HUES48 (cell line): ENCODE results near the gene PMEPA1.
"Not testable (repeated sequence)": the region's sequence is repeated elsewhere in the genome, so short reads cannot be mapped to it uniquely, and the experiment has no call there.

ENCODE experiments used
- H3K27ac ChIP-seq: one replicate; pipeline ENCODE4 v1.7.0; 2013; ENCODE audit warnings: low read depth, low read length, inconsistent platforms
- H3K27me3 ChIP-seq: 2 replicates; pipeline ENCODE4 v1.6.1; 2013; ENCODE audit warnings: mild to moderate bottlenecking, low read length; ENCODE audit not compliant: control insufficient read depth, insufficient read depth
- H3K36me3 ChIP-seq: 2 replicates; pipeline ENCODE4 v1.6.1; 2013; ENCODE audit warnings: low read length; ENCODE audit not compliant: control insufficient read depth, insufficient read depth
- H3K4me1 ChIP-seq: 2 replicates; pipeline ENCODE4 v1.6.1; 2013; ENCODE audit warnings: mild to moderate bottlenecking, low read length; ENCODE audit not compliant: control insufficient read depth, insufficient read depth
- H3K4me3 ChIP-seq: 2 replicates; pipeline ENCODE4 v1.5.1; 2013; ENCODE audit warnings: mild to moderate bottlenecking, low read depth, low read length
- H3K9ac ChIP-seq: 2 replicates; pipeline ENCODE4 v1.6.1; 2013; ENCODE audit warnings: mild to moderate bottlenecking, low read depth, low read length, moderate library complexity
- H3K9me3 ChIP-seq: 2 replicates; pipeline ENCODE4 v1.6.1; 2013; ENCODE audit warnings: low read length; ENCODE audit not compliant: control insufficient read depth, insufficient read depth

Gene PMEPA1

GRCh38 chr20:57648878-57649616 is 60.8 kb downstream of the PMEPA1 start:
- H3K27me3 ChIP-seq = no peaks in the 10 kb centered on the region
- H3K9me3 ChIP-seq = peaks cover 7% of the 10 kb centered on the region; the same call in 1 of the 2 replicates
- no peaks in the 10 kb centered on the region for H3K4me1 ChIP-seq
- H3K4me3 ChIP-seq = no peak overlapping the region
- H3K9ac ChIP-seq = no peak overlapping the region
- H3K36me3 ChIP-seq = peaks cover 32% of the 10 kb centered on the region
- no peak overlapping the region for H3K27ac ChIP-seq

GRCh38 chr20:57647933-57648785 is 61.7 kb downstream of the PMEPA1 start:
- Histone ChIP-seq H3K9me3 (peaks cover 7% of the 10 kb centered on the region; the same call in 1 of the 2 replicates), H3K4me1 (no peaks in the 10 kb centered on the region), H3K27ac (no peak overlapping the region), H3K4me3 (no peak overlapping the region), H3K9ac (no peak overlapping the region), H3K36me3 (peaks cover 28% of the 10 kb centered on the region), H3K27me3 (no peaks in the 10 kb centered on the region)

GRCh38 chr20:57647006-57647932 is 62.5 kb downstream of the PMEPA1 start:
- Histone ChIP-seq H3K36me3 (peaks cover 20% of the 10 kb centered on the region), H3K4me1 (no peaks in the 10 kb centered on the region), H3K9ac (no peak overlapping the region), H3K9me3 (peaks cover 7% of the 10 kb centered on the region; the same call in 1 of the 2 replicates), H3K4me3 (no peak overlapping the region), H3K27me3 (no peaks in the 10 kb centered on the region), H3K27ac (no peak overlapping the region)

GRCh38 chr20:57638895-57639236 is 70.9 kb downstream of the PMEPA1 start:
- Histone ChIP-seq H3K9me3 (no peaks in the 10 kb centered on the region), H3K9ac (no peak overlapping the region), H3K27me3 (no peaks in the 10 kb centered on the region), H3K4me1 (no peaks in the 10 kb centered on the region), H3K4me3 (no peak overlapping the region), H3K27ac (no peak overlapping the region), H3K36me3 (no peaks in the 10 kb centered on the region)

GRCh38 chr20:57638173-57638894 is 71.5 kb downstream of the PMEPA1 start:
- H3K9me3 ChIP-seq = no peaks in the 10 kb centered on the region
- no peaks in the 10 kb centered on the region for H3K27me3 ChIP-seq
- no peaks in the 10 kb centered on the region for H3K4me1 ChIP-seq
- no peak overlapping the region for H3K9ac ChIP-seq
- H3K36me3 ChIP-seq = no peaks in the 10 kb centered on the region
- no peak overlapping the region for H3K27ac ChIP-seq
- no peak overlapping the region for H3K4me3 ChIP-seq

- H3K4me1 ChIP-seq = no peaks in the 10 kb centered on the region
- H3K27me3 ChIP-seq = no peaks in the 10 kb centered on the region
- no peak overlapping the region for H3K9ac ChIP-seq
- no peak overlapping the region for H3K4me3 ChIP-seq
- H3K36me3 ChIP-seq = no peaks in the 10 kb centered on the region
- H3K27ac ChIP-seq = no peak overlapping the region
- no peaks in the 10 kb centered on the region for H3K9me3 ChIP-seq
These were observed 75.8 kb downstream of the PMEPA1 start for GRCh38 chr20:57633945-57634491.

- Histone ChIP-seq H3K27me3 (no peaks in the 10 kb centered on the region), H3K27ac (no peak overlapping the region), H3K9me3 (no peaks in the 10 kb centered on the region), H3K4me1 (no peaks in the 10 kb centered on the region), H3K4me3 (no peak overlapping the region), H3K9ac (no peak overlapping the region), H3K36me3 (no peaks in the 10 kb centered on the region)
These were observed 77.5 kb downstream of the PMEPA1 start for GRCh38 chr20:57632286-57632685.

GRCh38 chr20:57630061-57630460 is 79.8 kb downstream of the PMEPA1 start:
- no peaks in the 10 kb centered on the region for H3K4me1 ChIP-seq
- no peaks in the 10 kb centered on the region for H3K9me3 ChIP-seq
- no peak overlapping the region for H3K9ac ChIP-seq
- no peak overlapping the region for H3K27ac ChIP-seq
- H3K36me3 ChIP-seq = no peaks in the 10 kb centered on the region
- no peak overlapping the region for H3K4me3 ChIP-seq
- H3K27me3 ChIP-seq = no peaks in the 10 kb centered on the region

- not testable (repeated sequence) for H3K27me3 ChIP-seq, H3K9me3 ChIP-seq, H3K4me1 ChIP-seq, H3K9ac ChIP-seq, H3K36me3 ChIP-seq, H3K27ac ChIP-seq, H3K4me3 ChIP-seq
These were observed 80.3 kb downstream of the PMEPA1 start for GRCh38 chr20:57629491-57629901.

- not testable (repeated sequence) for H3K4me3 ChIP-seq, H3K9ac ChIP-seq, H3K36me3 ChIP-seq, H3K27me3 ChIP-seq, H3K4me1 ChIP-seq, H3K27ac ChIP-seq, H3K9me3 ChIP-seq
These were observed 80.9 kb downstream of the PMEPA1 start for GRCh38 chr20:57628962-57629308.
